Measurements from ENCODE around the gene TUBA4B. TPM values are rescaled to one million over a fixed set of nuclear protein-coding genes. Genes with fewer than 3 reads are reported as not detected.

Gene TUBA4B
- total RNA-seq, 4 donors from 2014 or later = 0.43 to 0.83 TPM; not detected in 2

GRCh38 chr2:219206328-219207133 is 46.5 kb upstream of the TUBA4B start, which contains the start of gene ZFAND2B:
ZFAND2B (plus strand) TSS chr2:219206782; CDS start chr2:219206988, 206 bp downstream.
- DNase-seq = peak; percentile 93 to 95
- H3K27ac ChIP-seq = peak within 1 kb of the TSS; percentile 96 to 99
- H3K4me3 ChIP-seq = peak within 1 kb of the TSS; percentile 85 to 92
- TF ChIP-seq POLR2A (IDR thresholded peaks at IDR 0.05) (peak; percentile 98 to 100), CTCF (IDR thresholded peaks at IDR 0.05) (peak in 3 of 4 experiments; percentile 6 to 58 (median 36))
- no peaks in the 10 kb centered on the region for H3K9me3 ChIP-seq
- no peaks in the 10 kb centered on the region for H3K27me3 ChIP-seq
- intact Hi-C loops (cut with DNase I; ENCODE audit: low total_unique reads) = no loop called here
- no peaks in the 10 kb centered on the region for H3K36me3 ChIP-seq
- peaks cover 0 to 7% of the 10 kb centered on the region in 2 donors for H3K4me1 ChIP-seq

- TF ChIP-seq CTCF (IDR thresholded peaks at IDR 0.05) = no peak
- TF ChIP-seq POLR2A (IDR thresholded peaks at IDR 0.05) = no peak
- Histone ChIP-seq H3K9me3 (no peaks in the 10 kb centered on the region), H3K27me3 (no peaks in the 10 kb centered on the region), H3K36me3 (no peaks in the 10 kb centered on the region), H3K4me3 (peak overlapping the region; percentile 85 to 92), H3K27ac (peak overlapping the region; percentile 96 to 99), H3K4me1 (peaks cover 0 to 7% of the 10 kb centered on the region in 2 donors)
- intact Hi-C loops (cut with DNase I; ENCODE audit: low total_unique reads) = no loop called here
- DNase-seq = no peak
These were observed 45.7 kb upstream of the TUBA4B start for GRCh38 chr2:219207134-219207883.

- Histone ChIP-seq H3K27me3 (no peaks in the 10 kb centered on the region), H3K4me3 (no peak overlapping the region), H3K4me1 (peaks cover 0 to 7% of the 10 kb centered on the region in 2 donors), H3K36me3 (no peaks in the 10 kb centered on the region), H3K27ac (peak overlapping the region; percentile 96 to 99), H3K9me3 (no peaks in the 10 kb centered on the region)
- no peak for TF ChIP-seq POLR2A (IDR thresholded peaks at IDR 0.05)
- TF ChIP-seq CTCF (IDR thresholded peaks at IDR 0.05) = no peak
- intact Hi-C loops (cut with DNase I; ENCODE audit: low total_unique reads) = no loop called here
- DNase-seq = no peak
These were observed 44.9 kb upstream of the TUBA4B start for GRCh38 chr2:219207884-219208740.

- Histone ChIP-seq H3K4me3 (no peak overlapping the region), H3K4me1 (peaks cover 0 to 7% of the 10 kb centered on the region in 2 donors), H3K9me3 (no peaks in the 10 kb centered on the region), H3K36me3 (no peaks in the 10 kb centered on the region), H3K27me3 (no peaks in the 10 kb centered on the region), H3K27ac (no peak overlapping the region)
- intact Hi-C loops (cut with DNase I; ENCODE audit: low total_unique reads) = no loop called here
- DNase-seq = no peak
- no peak for TF ChIP-seq CTCF (IDR thresholded peaks at IDR 0.05)
- TF ChIP-seq POLR2A (IDR thresholded peaks at IDR 0.05) = no peak
These were observed 43.5 kb upstream of the TUBA4B start for GRCh38 chr2:219209236-219210195.
